ENCODE results near the gene CLSTN2.

GRCh38 chr3:139888561-139889140 lies 46.3 kb upstream of the CLSTN2 start:
- TF ChIP-seq CTCF (IDR thresholded peaks at IDR 0.05) (no peak), POLR2A (IDR thresholded peaks at IDR 0.05) (no peak)
